SK-N-SH treated with all-trans-retinoic acid at 6 μM for 48 hours (cell line): ENCODE results near the gene OSGIN1.

Experiments
- ARNTL ChIP-seq: fragments of 450-650 bp; formaldehyde crosslinking; IDR thresholded peaks from 2 replicates; pipeline ENCODE4 v1.5.0; 2020; ENCODE audit warnings: low read depth, mild to moderate bottlenecking, moderate library complexity, borderline replicate concordance
- ESRRG ChIP-seq: fragments of 250-450 bp; sonication (Bioruptor Pico); IDR thresholded peaks from 2 replicates; pipeline ENCODE4 v1.6.1; 2021; ENCODE audit warnings: mild to moderate bottlenecking
- RARB ChIP-seq: fragments of 250-450 bp; sonication (Bioruptor Pico); IDR thresholded peaks from 2 replicates; pipeline ENCODE4 v1.8.0; 2021; ENCODE audit warnings: mild to moderate bottlenecking, moderate library complexity
- TCF4 ChIP-seq: fragments of 250-450 bp; sonication (Bioruptor Pico); IDR thresholded peaks from 2 replicates; pipeline ENCODE4 v1.8.0; 2021; ENCODE audit warnings: mild to moderate bottlenecking, moderate library complexity, borderline replicate concordance
- ZC3H10 ChIP-seq: fragments of 250-450 bp; sonication (Bioruptor Pico); IDR thresholded peaks from 2 replicates; pipeline ENCODE4 v1.5.1; 2021; ENCODE audit warnings: mild to moderate bottlenecking, moderate library complexity
- ZFP30 ChIP-seq: fragments of 450-650 bp; formaldehyde crosslinking; IDR thresholded peaks from 2 replicates; pipeline ENCODE4 v1.5.0; 2022; ENCODE audit warnings: mild to moderate bottlenecking, moderate library complexity
- TF ChIP-seq, protein P1 (sequence below): fragments of 250-450 bp; sonication (Bioruptor Pico); IDR thresholded peaks from 2 replicates; pipeline ENCODE4 v1.8.0; 2020; ENCODE audit warnings: mild to moderate bottlenecking, moderate library complexity, borderline replicate concordance

- TF ChIP-seq ESRRG (CRISPR knock-in tag) (no peak), ZFP30 (CRISPR knock-in tag) (no peak), RARB (no peak), ARNTL (CRISPR knock-in tag) (no peak), ZC3H10 (CRISPR knock-in tag) (no peak), TCF4 (CRISPR knock-in tag) (no peak)
- TF ChIP-seq, protein P1, sequence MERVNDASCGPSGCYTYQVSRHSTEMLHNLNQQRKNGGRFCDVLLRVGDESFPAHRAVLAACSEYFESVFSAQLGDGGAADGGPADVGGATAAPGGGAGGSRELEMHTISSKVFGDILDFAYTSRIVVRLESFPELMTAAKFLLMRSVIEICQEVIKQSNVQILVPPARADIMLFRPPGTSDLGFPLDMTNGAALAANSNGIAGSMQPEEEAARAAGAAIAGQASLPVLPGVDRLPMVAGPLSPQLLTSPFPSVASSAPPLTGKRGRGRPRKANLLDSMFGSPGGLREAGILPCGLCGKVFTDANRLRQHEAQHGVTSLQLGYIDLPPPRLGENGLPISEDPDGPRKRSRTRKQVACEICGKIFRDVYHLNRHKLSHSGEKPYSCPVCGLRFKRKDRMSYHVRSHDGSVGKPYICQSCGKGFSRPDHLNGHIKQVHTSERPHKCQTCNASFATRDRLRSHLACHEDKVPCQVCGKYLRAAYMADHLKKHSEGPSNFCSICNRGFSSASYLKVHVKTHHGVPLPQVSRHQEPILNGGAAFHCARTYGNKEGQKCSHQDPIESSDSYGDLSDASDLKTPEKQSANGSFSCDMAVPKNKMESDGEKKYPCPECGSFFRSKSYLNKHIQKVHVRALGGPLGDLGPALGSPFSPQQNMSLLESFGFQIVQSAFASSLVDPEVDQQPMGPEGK (CRISPR knock-in tag), result no peak
Observed at GRCh38 chr16:83935858-83936255, 17.2 kb upstream of the OSGIN1 start.
